HG03196 (cell line): ENCODE measurements around the gene CAPZA2.

ENCODE experiments used
- ATAC-seq: cut with Tn5 transposase; IDR thresholded peaks from one replicate; pipeline ENCODE4 v1.9.1; 2021; ENCODE audit not compliant: unreplicated experiment

CAPZA2 gene

GRCh38 chr7:116861717-116862116 lies 670 bp upstream of the CAPZA2 start:
- no peak for ATAC-seq

GRCh38 chr7:116862951-116863670 lies 724 bp downstream of the CAPZA2 start:
- ATAC-seq = no peak

GRCh38 chr7:116863936-116864500 lies 1.6 kb downstream of the CAPZA2 start:
- no peak for ATAC-seq

GRCh38 chr7:116871061-116871700 lies 8.8 kb downstream of the CAPZA2 start:
- ATAC-seq = no peak

GRCh38 chr7:116872026-116872425 lies 9.6 kb downstream of the CAPZA2 start:
- no peak for ATAC-seq

DNA sequence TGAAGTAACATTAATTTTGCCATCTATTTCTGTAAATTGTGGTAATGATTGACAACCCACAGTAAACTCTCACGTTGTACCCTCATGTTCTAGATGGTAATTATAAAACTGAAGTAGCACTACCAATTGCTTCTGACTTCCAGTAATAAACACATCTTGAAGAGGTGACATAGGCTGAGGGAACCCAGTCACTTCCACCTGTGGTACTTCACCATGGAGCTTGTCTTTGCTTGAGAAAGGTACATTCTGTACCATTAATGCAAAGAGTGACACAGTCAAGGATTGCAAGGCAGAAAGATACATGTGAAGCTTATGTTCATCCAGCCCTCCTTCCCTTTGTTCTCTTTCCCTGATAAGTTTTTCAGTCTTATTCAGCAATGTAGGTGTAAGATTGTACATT lies 11.2 kb downstream of the CAPZA2 start:
- ATAC-seq = no peak

DNA sequence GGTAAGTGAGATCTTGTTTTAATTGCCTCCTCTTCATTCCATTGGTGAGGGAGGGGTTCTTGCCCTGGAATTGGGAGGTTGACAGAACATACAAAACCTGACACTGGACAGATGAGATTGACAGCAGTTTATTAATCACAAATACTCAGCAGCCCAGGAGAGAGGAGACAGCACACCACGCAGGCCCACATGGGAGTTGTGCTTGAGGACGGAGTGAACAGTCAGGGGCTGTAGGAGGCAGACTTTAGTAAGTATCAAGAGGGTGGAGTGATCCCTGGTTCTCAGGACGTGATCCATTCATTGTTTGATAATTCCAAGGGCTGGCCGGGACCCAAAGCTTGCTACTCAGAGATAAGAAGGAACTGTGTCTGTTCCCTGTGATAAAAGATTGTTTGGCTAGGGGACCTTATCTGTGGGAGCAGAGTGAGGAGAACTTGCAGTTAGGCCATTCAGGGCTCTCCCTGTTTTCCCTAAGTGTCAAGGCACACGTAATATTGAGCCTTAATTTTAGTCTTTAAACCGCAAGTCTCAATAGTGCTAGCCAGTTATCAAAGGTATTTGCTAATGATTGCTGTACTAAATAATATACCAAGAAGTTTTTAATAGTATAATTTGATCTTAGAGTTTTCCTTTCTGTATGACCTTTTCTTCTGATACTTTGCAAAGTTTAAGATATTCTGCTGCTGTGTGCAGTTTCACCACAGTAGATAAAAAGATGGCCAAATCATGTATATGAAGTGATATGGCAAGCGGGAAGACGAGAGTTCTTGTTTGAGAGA lies 14.5 kb downstream of the CAPZA2 start:
- no peak for ATAC-seq

DNA sequence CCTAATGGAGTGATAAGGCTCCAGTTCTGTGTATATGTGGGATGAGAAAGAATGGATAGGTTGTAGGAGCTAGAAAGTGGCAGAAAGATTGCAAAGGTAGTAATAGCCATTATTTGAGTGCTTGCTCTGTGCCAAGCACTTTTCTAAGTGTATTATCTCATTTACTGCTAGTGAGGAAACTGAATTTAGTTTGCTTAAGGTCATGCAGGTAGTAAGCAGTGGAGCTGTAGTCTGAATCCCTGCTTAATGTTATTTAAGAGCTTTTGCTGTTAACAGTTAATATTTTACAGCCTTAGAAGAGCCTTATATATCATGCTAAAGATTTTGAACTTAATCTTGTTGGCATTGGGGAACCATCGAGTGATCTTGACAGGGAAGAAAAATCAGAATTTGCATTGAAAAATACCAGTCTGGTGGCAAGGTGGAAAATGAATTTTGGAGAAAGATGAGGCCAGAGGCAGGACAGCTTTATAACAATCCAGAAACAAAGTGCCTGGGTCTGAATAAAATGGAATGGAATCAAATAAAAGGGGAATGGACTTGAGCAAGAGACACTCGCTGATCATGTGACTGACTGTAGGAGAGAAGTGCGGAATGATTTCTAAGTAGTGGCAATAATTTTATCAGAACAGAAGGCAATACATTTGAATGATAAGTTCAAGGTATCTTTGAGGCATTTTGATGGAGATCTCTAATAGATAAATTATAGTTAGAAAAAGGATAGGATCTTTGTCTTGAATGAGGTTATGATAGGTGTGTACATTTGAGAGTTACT lies 15.2 kb downstream of the CAPZA2 start:
- no peak for ATAC-seq

GRCh38 chr7:116884691-116885090 lies 22.3 kb downstream of the CAPZA2 start:
- ATAC-seq = no peak

DNA sequence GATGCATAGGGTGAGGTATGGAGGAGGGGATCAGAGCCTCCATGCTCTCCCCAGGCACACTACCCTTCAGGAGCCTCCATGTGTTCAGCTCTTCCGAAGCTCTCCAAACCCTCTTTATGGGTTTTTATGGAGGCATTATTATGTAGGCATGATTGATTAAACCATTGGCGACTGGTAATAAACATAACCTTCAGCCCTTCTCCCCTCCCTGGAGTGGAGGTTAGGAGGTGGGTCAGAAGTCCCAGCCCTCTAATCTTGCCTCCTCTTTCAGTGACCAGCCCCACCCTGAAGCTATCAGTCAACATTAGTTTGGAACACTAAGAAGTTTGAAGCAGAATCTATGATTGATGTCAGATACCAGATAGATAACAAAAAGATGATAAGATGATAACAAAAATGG lies 23.3 kb downstream of the CAPZA2 start:
- no peak for ATAC-seq

GRCh38 chr7:116886543-116887156 lies 24.3 kb downstream of the CAPZA2 start:
- no peak for ATAC-seq

GRCh38 chr7:116888895-116889294 lies 26.5 kb downstream of the CAPZA2 start:
- ATAC-seq = no peak

DNA sequence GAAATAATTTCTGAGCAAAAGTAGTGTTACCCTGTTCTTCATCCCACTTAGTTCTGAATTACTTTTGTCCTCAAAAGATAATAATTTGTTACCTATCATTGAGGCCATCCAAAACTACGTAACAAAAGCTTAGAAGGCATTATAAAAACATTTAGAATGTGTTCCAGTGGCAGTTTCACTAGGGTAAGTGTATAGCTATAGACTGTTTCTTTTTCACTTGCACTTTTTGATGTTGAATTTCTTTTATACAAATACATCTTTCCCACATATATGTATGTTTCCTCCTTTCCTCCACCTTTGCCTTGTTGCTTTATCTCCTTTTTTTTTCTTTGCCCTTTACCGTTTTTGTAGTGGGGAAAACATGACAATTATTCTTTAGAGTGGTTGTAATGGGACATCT lies 33.5 kb downstream of the CAPZA2 start:
- no peak for ATAC-seq

DNA sequence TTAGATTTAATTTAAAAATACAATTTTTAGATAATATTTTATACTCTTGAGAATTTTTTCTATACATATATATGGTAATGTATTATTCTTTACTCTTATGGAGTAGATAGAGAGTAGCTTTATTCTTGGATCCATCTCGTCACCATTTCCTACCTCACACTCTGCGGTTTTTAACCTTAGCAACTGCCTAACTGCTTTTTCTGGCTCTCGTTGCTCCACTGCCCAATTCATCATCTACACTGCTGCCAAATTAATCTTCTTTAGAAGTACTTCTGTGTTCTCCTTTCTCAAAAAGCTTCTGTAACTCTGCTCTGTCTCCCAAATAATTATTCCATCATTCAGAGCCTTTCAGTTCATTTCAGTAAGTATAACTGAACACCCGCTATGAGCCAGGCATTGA lies 35.3 kb downstream of the CAPZA2 start:
- ATAC-seq = no peak

GRCh38 chr7:116899308-116899707 lies 36.9 kb downstream of the CAPZA2 start:
- ATAC-seq = no peak

GRCh38 chr7:116901143-116901542 lies 38.8 kb downstream of the CAPZA2 start:
- no peak for ATAC-seq

DNA sequence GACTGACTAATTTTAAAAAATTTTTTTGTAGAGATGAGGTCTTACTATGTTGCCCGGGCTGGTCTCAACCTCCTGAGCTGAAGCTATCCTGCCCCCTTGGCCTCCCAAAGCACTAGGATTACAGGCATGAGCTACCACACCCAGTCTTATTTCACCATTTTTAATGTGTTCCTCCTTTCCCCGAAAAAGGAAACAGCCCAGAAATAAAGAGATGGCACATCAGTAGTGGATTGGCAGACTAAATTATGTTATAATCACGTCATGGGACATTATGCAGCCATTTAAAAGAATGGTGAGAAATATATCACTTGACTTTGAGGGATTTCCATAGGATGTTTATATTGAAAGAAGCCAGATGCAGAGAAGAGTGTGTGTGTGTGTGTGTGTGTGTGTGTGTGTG lies 40.5 kb downstream of the CAPZA2 start:
- ATAC-seq = no peak

DNA sequence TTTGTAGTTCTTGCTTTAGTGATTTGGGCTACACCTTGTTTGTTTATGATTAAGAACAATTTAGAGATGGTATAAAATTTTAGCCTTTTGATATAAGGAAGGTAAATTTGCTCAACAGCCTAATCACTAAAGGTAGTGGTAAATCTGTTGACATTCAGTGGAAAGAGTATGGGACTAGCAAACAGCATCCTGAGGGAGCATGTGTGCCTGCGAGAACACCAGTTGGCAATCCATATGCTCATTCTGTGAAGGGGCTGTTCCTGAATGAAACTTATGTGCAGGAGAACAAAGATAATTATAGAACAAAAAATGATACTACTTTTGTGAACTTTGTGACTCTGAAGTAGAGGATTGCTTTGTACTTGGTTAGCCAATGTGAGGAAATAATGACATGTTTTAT lies 44.0 kb downstream of the CAPZA2 start:
- ATAC-seq = no peak

- ATAC-seq = no peak
These were observed 48.0 kb downstream of the CAPZA2 start for GRCh38 chr7:116910383-116910782.

DNA sequence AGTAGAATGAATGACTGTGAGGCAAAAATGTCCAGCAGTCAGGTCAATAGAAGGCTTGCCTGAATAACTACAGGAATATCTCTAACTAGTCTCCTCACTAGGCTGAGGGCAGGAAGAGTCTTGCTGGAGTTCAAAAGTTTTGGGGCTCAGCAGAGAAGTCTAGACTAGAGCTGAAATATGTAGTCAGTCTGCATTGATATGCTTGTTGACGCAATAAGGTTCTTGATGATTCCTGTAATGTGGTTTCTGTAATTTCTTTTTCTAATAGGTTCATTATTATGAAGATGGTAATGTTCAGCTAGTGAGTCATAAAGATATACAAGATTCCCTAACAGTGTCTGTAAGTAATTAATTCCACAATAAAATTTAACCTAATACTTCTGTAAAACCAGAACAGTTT lies 49.4 kb downstream of the CAPZA2 start:
- ATAC-seq = no peak
